Karpas-422 (cell line): Measurements from ENCODE around the gene CFD. TPM values are rescaled to one million over a fixed set of nuclear protein-coding genes. Genes with fewer than 3 reads are reported as not detected.
"Not testable (repeated sequence)": the region's sequence is repeated elsewhere in the genome, so short reads cannot be mapped to it uniquely, and the experiment has no call there.

Experiments used
- DNase-seq: peaks from one replicate; pipeline ENCODE4 v3.0.0-alpha.2; 2015
- H2AFZ ChIP-seq: fragments of 200-600 bp; sonication (generic); 2 replicates; pipeline ENCODE4 v1.6.1; 2014; ENCODE audit warnings: antibody characterized with exemption, low read length, mixed read lengths
- H3K27ac ChIP-seq: fragments of 200-600 bp; sonication (generic); 2 replicates; pipeline ENCODE4 v1.5.1; 2014; ENCODE audit warnings: mild to moderate bottlenecking, low read length, moderate library complexity
- H3K27me3 ChIP-seq: fragments of 200-600 bp; sonication (generic); 2 replicates; pipeline ENCODE4 v1.6.1; 2014; ENCODE audit warnings: low read length, mixed read lengths
- H3K36me3 ChIP-seq: fragments of 200-600 bp; sonication (generic); 2 replicates; pipeline ENCODE4 v1.6.1; 2014; ENCODE audit warnings: low read length, mixed read lengths; ENCODE audit not compliant: insufficient read depth
- H3K4me1 ChIP-seq: fragments of 200-600 bp; sonication (generic); 2 replicates; pipeline ENCODE4 v1.6.1; 2014; ENCODE audit warnings: mild to moderate bottlenecking, low read length, mixed read lengths
- H3K4me2 ChIP-seq: fragments of 200-600 bp; sonication (generic); 2 replicates; pipeline ENCODE4 v1.6.1; 2014; ENCODE audit warnings: low read length, low read depth, mild to moderate bottlenecking; ENCODE audit not compliant: poor library complexity, severe bottlenecking
- H3K4me3 ChIP-seq: fragments of 200-600 bp; sonication (generic); 2 replicates; pipeline ENCODE4 v1.5.1; 2014; ENCODE audit warnings: mild to moderate bottlenecking, antibody characterized with exemption, low read length, mixed read lengths
- H3K79me2 ChIP-seq: fragments of 200-600 bp; sonication (generic); 2 replicates; pipeline ENCODE4 v1.6.1; 2014; ENCODE audit warnings: mild to moderate bottlenecking, low read length, mixed read lengths
- H3K9ac ChIP-seq: fragments of 200-600 bp; sonication (generic); 2 replicates; pipeline ENCODE4 v1.6.0; 2014; ENCODE audit warnings: low read length
- H3K9me2 ChIP-seq: fragments of 200-600 bp; sonication (generic), shearing (Covaris generic); replicated peaks from 2 replicates; pipeline ENCODE4 v1.6.0; 2014; ENCODE audit warnings: mild to moderate bottlenecking, low read length, moderate library complexity; ENCODE audit not compliant: insufficient read depth
- H3K9me3 ChIP-seq: fragments of 300-700, 200-600 bp; sonication (generic); 2 replicates; pipeline ENCODE4 v1.6.1; 2014; ENCODE audit warnings: low read length, mixed read lengths
- H4K20me1 ChIP-seq: fragments of 200-600 bp; sonication (generic); 2 replicates; pipeline ENCODE4 v1.6.1; 2014; ENCODE audit warnings: mild to moderate bottlenecking, antibody characterized with exemption, low read length, low read depth; ENCODE audit not compliant: insufficient read depth
- total RNA-seq: library from RNA; depleted of rRNA; stranded (reverse); fragments of >200 nt; shearing (Covaris generic); gene quantifications from 2 replicates; pipeline ENCODE4 v1.2.3, GENCODE V29; 2014; ENCODE audit warnings: low replicate concordance

CFD gene
- total RNA-seq, 1 experiment from 2014 or later: 1.5 TPM

DNA sequence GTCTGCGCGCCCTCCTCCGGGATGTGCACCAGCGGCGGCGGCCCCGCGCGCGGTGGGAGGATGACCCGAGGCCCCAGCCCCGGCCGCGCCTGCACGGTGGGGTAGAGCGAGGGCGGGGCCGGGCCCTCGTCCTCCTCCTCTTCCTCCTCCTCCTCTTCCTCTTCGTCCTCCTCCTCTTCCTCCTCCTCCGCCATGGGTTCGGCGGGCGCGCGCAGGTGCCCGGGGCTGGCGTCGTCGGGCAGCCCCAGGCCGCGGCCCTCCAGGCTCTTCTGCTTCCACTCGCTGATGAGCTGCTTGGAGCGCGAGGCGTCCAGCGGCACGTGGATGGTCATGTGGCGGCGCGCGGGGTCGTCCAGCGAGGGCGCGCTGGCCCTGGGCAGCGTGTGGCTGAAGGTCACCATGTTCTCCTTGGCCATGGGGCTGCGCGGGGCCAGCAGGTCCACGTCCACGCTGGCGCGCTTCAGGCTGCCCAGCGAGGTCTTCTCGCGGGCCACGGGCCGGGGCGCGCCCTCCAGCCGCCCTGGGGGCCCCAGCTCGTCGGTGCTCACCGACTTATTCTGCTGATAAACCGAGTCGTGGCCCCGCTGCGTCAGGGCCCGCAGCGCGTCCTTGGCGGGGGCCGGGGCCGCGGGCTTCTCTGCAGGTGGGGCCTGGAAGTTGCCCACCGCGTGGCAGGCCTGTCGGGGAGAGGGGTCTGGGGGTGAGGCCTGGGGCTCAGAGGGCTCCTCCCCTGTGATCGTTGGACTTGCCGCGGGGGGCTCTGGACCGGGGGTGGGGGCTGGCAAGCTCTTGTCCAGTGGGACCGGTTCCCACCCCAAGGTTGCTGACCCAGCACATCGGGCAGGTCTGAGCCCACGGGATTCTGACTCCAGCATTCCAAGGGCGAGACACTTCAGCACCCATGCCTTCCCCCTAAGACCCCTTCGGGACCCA, 46.0 kb upstream of the CFD start:
- H3K4me3 ChIP-seq: no peak overlapping the region
- H3K36me3 ChIP-seq: peaks cover 19% of the 10 kb centered on the region
- no peak for DNase-seq
- H3K27ac ChIP-seq: no peak overlapping the region
- no peak overlapping the region for H2AFZ ChIP-seq
- H3K4me2 ChIP-seq: no peak overlapping the region
- no peaks in the 10 kb centered on the region for H3K27me3 ChIP-seq
- no peak overlapping the region for H3K9ac ChIP-seq
- no peaks in the 10 kb centered on the region for H3K79me2 ChIP-seq
- H3K9me2 ChIP-seq: no peaks in the 10 kb centered on the region; the same call in 1 of the 2 replicates
- H3K4me1 ChIP-seq: no peaks in the 10 kb centered on the region
- H4K20me1 ChIP-seq: peaks cover 8% of the 10 kb centered on the region; the same call in 1 of the 2 replicates
- no peaks in the 10 kb centered on the region for H3K9me3 ChIP-seq

DNA sequence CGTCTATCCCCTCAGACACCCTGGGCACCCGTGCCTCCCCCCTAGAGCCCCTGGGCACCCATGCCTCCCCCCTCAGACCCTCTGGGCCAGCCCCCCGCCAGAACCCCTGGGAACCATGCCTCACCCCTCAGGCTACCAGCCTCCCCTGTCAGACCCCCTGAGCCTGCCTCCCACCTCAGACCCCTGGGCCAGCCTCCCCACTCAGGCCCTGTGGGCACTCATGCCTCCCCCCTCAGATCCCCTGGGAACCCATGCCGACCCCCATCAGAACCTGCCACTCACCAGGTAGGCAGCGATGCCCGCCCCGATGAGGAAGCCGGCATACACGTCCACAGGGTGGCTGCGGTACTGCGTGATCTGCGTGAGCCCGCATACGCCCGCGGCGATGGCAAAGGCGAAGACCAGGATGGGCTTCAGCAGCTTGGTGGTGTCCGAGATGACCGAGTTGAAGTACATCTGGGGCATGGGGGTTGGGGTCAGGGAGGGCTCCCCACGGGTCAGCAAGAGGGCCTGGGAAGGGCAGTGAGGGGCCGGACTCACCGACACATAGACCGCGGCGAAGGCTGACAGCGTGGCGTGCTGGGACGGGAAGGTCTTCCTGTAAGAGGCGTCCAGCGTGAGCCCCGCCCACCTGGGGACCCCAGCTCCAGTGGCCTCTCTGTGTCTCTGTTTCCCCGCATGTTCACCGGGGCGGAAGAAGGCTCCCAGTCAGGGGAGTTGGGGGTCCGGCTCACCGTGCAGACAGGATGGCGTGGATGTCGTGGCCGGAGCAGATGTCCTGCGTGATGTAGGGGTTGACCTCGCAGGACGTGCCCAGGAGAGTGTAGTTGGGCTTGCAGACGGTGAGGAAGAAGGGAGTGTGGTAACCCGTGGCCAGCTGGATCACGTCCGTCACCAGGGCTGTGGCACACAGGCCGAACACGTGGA, 45.0 kb upstream of the CFD start:
- Histone ChIP-seq H4K20me1 (peaks cover 6% of the 10 kb centered on the region; the same call in 1 of the 2 replicates), H3K36me3 (peaks cover 19% of the 10 kb centered on the region), H3K27ac (no peak overlapping the region), H3K79me2 (no peaks in the 10 kb centered on the region), H2AFZ (no peak overlapping the region), H3K9me3 (no peaks in the 10 kb centered on the region), H3K27me3 (no peaks in the 10 kb centered on the region), H3K4me2 (no peak overlapping the region), H3K4me3 (no peak overlapping the region), H3K9ac (no peak overlapping the region), H3K4me1 (no peaks in the 10 kb centered on the region), H3K9me2 (no peaks in the 10 kb centered on the region; the same call in 1 of the 2 replicates)
- DNase-seq: no peak

DNA sequence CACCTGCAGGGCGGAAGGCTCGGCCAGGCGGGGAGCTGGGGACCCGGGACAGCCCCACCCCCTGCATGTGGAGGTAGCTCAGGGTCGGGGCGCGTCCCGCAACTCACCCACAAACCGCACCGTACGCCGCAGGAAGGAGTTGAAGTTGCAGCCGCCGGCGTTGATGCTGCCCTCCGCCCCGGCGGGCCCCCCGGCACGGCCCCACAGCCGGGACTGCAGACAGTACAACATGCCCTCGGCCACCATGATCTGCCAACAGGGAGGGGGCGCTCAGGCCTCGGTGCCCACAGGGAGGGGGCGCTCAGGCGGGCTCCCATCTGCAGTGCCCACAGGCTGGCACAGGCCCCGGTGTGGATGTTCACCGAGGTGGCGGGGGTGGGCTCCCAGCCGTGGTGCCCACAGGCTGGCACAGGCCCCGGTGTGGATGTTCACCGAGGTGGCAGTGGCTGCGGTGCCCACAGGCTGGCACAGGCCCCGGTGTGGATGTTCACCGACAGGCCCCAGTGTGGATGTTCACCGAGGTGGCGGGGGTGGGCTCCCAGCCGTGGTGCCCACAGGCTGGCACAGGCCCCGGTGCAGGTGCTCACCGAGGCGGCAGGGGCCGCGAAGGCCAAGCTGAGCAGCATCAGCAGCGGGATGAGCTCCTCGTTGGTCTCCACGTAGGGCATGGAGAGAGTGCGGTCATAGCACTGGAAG, 44.2 kb upstream of the CFD start:
- no peak overlapping the region for H2AFZ ChIP-seq
- DNase-seq: no peak
- H3K9ac ChIP-seq: no peak overlapping the region
- no peak overlapping the region for H3K4me2 ChIP-seq
- no peaks in the 10 kb centered on the region; the same call in 1 of the 2 replicates for H3K9me2 ChIP-seq
- no peaks in the 10 kb centered on the region for H3K9me3 ChIP-seq
- H3K36me3 ChIP-seq: peaks cover 11% of the 10 kb centered on the region; the same call in 1 of the 2 replicates
- H3K4me1 ChIP-seq: no peaks in the 10 kb centered on the region
- H3K27ac ChIP-seq: no peak overlapping the region
- no peak overlapping the region for H3K4me3 ChIP-seq
- H3K27me3 ChIP-seq: no peaks in the 10 kb centered on the region
- H4K20me1 ChIP-seq: no peaks in the 10 kb centered on the region
- no peaks in the 10 kb centered on the region for H3K79me2 ChIP-seq

DNA sequence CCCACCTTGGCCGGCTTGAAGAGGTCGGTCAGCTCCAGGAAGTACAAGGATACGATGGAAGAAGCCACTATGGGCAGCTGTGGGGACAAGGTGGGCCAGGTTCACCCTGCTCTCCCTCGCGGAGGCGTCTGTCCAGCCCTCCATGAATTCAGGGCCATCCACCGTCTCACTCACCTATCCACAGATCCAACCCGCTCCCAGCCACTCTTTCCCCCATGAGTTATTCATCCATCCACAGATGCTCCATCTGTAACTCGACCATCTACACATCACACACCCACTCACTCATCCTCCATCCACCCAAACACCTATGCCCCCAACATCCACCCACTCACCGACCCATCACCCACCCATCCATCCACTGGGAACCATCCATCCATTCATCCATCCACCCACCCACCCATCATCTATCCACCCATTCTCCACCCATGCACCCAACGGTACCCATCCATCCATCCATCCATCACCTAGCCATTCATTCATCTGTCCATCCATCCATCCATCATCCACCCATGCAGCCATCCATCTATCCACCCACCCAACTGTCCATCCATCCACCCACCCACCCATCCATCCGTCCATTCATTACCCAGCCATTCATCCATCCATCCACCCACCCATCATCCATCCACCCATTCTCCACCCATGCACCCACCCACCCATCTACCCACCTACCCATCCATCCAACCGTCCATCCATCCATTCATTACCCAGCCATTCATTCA, 43.5 kb upstream of the CFD start:
- H3K4me1 ChIP-seq: no peaks in the 10 kb centered on the region
- no peaks in the 10 kb centered on the region for H3K27me3 ChIP-seq
- no peaks in the 10 kb centered on the region for H3K9me3 ChIP-seq
- no peaks in the 10 kb centered on the region; the same call in 1 of the 2 replicates for H3K9me2 ChIP-seq
- no peaks in the 10 kb centered on the region for H3K79me2 ChIP-seq
- H3K27ac ChIP-seq: no peak overlapping the region
- H3K4me2 ChIP-seq: no peak overlapping the region
- H3K9ac ChIP-seq: no peak overlapping the region
- peaks cover 5% of the 10 kb centered on the region; the same call in 1 of the 2 replicates for H3K36me3 ChIP-seq
- H3K4me3 ChIP-seq: no peak overlapping the region
- no peak for DNase-seq
- H2AFZ ChIP-seq: no peak overlapping the region
- no peaks in the 10 kb centered on the region for H4K20me1 ChIP-seq

DNA sequence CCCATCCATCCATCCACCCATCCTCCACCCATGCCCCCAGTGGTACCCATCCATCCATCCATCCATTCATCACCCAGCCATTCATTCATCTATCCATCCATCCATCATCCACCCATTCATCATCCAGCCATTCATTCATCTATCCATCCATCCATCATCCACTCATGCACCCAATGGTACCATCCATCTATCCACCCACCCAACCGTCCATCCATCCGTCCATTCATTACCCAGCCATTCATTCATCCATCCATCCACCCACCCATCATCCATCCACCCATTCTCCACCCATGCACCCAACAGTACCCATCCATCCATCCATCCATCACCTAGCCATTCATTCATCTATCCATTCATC, 43.0 kb upstream of the CFD start:
- Histone ChIP-seq H4K20me1 (no peaks in the 10 kb centered on the region), H3K4me1 (no peaks in the 10 kb centered on the region), H3K9me2 (no peaks in the 10 kb centered on the region; the same call in 1 of the 2 replicates), H2AFZ (no peak overlapping the region), H3K9ac (no peak overlapping the region), H3K4me2 (no peak overlapping the region), H3K36me3 (peaks cover 5% of the 10 kb centered on the region; the same call in 1 of the 2 replicates), H3K9me3 (no peaks in the 10 kb centered on the region), H3K79me2 (no peaks in the 10 kb centered on the region), H3K27ac (no peak overlapping the region), H3K4me3 (no peak overlapping the region), H3K27me3 (no peaks in the 10 kb centered on the region)
- no peak for DNase-seq

DNA sequence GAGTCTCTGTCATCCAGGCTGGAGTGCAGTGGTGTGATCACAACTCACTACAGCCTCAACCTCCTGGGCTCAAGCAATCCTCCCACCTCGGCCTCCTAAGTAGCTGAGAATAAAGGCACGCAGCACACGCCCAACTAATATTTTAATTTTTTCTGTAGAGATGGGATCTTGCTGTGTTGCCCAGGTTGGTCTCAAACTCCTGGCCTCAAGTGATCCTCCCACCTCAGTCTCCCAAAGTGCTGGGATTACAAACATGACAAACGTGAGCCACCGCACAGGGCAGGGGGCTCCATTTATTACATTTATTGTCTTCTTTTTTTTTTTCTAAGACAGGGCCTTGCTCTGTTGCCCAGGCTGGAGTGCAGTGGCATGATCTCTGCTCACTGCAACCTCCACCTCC, 39.3 kb upstream of the CFD start:
- H2AFZ ChIP-seq, H3K9me3 ChIP-seq, H3K36me3 ChIP-seq, DNase-seq, H3K27ac ChIP-seq, H3K4me3 ChIP-seq, H3K4me2 ChIP-seq, H4K20me1 ChIP-seq, H3K79me2 ChIP-seq, H3K9ac ChIP-seq, H3K4me1 ChIP-seq, H3K27me3 ChIP-seq, H3K9me2 ChIP-seq: not testable (repeated sequence)

DNA sequence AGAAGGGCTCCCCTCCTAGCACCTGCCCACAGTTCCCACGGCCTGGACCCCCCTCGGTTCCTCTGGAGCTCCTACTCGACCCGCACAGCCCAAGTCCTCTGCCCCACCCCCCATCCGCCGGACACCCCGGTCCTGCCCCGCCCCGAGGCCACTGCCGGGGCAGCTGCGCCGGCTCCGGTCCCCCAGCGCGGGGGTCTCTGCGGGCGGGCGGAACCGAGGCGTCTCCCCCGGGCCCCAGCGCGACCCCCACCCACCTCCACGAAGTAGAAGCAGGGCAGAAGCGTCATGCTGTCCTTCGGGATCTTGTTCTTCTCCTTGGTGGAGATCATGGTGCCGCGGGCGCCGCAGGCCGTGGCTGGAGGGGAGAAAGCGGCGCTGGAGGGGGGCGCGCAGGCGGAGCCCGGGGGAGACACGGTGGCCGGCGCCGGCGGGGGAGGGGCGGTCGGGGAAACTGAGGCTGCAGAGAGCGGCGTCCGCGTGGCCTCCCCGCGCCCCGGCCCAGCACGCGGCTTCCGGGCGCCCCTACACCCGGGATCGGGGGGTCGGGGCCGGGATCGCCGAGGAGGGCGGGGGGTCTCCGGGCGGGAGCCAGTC, 38.1 kb upstream of the CFD start:
- Histone ChIP-seq H3K4me2 (no peak overlapping the region), H2AFZ (no peak overlapping the region), H3K9ac (no peak overlapping the region), H3K27me3 (no peaks in the 10 kb centered on the region), H3K4me3 (no peak overlapping the region), H3K9me2 (no peaks in the 10 kb centered on the region), H3K9me3 (no peaks in the 10 kb centered on the region), H4K20me1 (no peaks in the 10 kb centered on the region), H3K79me2 (no peaks in the 10 kb centered on the region), H3K27ac (no peak overlapping the region), H3K4me1 (no peaks in the 10 kb centered on the region), H3K36me3 (no peaks in the 10 kb centered on the region)
- DNase-seq: no peak
